Measurements from ENCODE around the gene TDRKH.
"Not testable (repeated sequence)": the region's sequence is repeated elsewhere in the genome, so short reads cannot be mapped to it uniquely, and the experiment has no call there.

Gene TDRKH

GRCh38 chr1:151803164-151803563 is 12.9 kb upstream of the TDRKH start:
- no peak for DNase-seq (ENCODE audit: low read depth, low spot score)

GRCh38 chr1:151802372-151802771 is 12.1 kb upstream of the TDRKH start:
- no peak for DNase-seq (ENCODE audit: low read depth, low spot score)

- DNase-seq (ENCODE audit: low read depth, low spot score) = no peak
These were observed 11.5 kb upstream of the TDRKH start for GRCh38 chr1:151801846-151802245.

GRCh38 chr1:151801310-151801820 is 11.1 kb upstream of the TDRKH start:
- DNase-seq (ENCODE audit: low read depth, low spot score) = no peak

- DNase-seq (ENCODE audit: low read depth, low spot score) = no peak
These were observed 10.5 kb upstream of the TDRKH start for GRCh38 chr1:151800830-151801229.

GRCh38 chr1:151799179-151800022 is 9.1 kb upstream of the TDRKH start:
- no peak for DNase-seq (ENCODE audit: low read depth, low spot score)

- DNase-seq (ENCODE audit: low read depth, low spot score) = no peak
These were observed 8.3 kb upstream of the TDRKH start for GRCh38 chr1:151798571-151798970.

GRCh38 chr1:151790940-151791651 is 796 bp upstream of the TDRKH start:
- no peak for DNase-seq (ENCODE audit: low read depth, low spot score)

- DNase-seq (ENCODE audit: low read depth, low spot score) = no peak
These were observed 2.6 kb downstream of the TDRKH start for GRCh38 chr1:151787689-151788088.

- no peak for DNase-seq (ENCODE audit: low read depth, low spot score)
These were observed 6.5 kb downstream of the TDRKH start for GRCh38 chr1:151783796-151784195.

- no peak for DNase-seq (ENCODE audit: low read depth, low spot score)
These were observed 7.6 kb downstream of the TDRKH start for GRCh38 chr1:151782741-151783140.

- not testable (repeated sequence) for DNase-seq (ENCODE audit: low read depth, low spot score)
These were observed 8.3 kb downstream of the TDRKH start for GRCh38 chr1:151782026-151782425.

GRCh38 chr1:151780736-151781135 is 9.6 kb downstream of the TDRKH start:
- DNase-seq (ENCODE audit: low read depth, low spot score) = not testable (repeated sequence)

- no peak for DNase-seq (ENCODE audit: low read depth, low spot score)
These were observed 10.4 kb downstream of the TDRKH start for GRCh38 chr1:151779852-151780251.

- no peak for DNase-seq (ENCODE audit: low read depth, low spot score)
These were observed 13.0 kb downstream of the TDRKH start for GRCh38 chr1:151777317-151777716.

GRCh38 chr1:151776665-151777062 is 13.6 kb downstream of the TDRKH start:
- DNase-seq (ENCODE audit: low read depth, low spot score) = no peak

- no peak for DNase-seq (ENCODE audit: low read depth, low spot score)
These were observed 14.2 kb downstream of the TDRKH start for GRCh38 chr1:151775894-151776664.

GRCh38 chr1:151774256-151774922 is 15.9 kb downstream of the TDRKH start:
- DNase-seq (ENCODE audit: low read depth, low spot score) = no peak

GRCh38 chr1:151773702-151774101 is 16.6 kb downstream of the TDRKH start:
- no peak for DNase-seq (ENCODE audit: low read depth, low spot score)

- not testable (repeated sequence) for DNase-seq (ENCODE audit: low read depth, low spot score)
These were observed 21.0 kb downstream of the TDRKH start for GRCh38 chr1:151769270-151769669.

- DNase-seq (ENCODE audit: low read depth, low spot score) = peak; percentile 19
These were observed 21.8 kb downstream of the TDRKH start for GRCh38 chr1:151768351-151769066.
